ENCODE results near the gene ADAT1.
"Not testable (repeated sequence)": the region's sequence is repeated elsewhere in the genome, so short reads cannot be mapped to it uniquely, and the experiment has no call there.

The ADAT1 gene

GRCh38 chr16:75620326-75621169 is 2.5 kb downstream of the ADAT1 start:
- DNase-seq (ENCODE audit: low read depth, low spot score), result no peak

GRCh38 chr16:75618780-75619179 is 4.3 kb downstream of the ADAT1 start:
- no peak for DNase-seq (ENCODE audit: low read depth, low spot score)

- no peak for DNase-seq (ENCODE audit: low read depth, low spot score)
These were observed 6.0 kb downstream of the ADAT1 start for GRCh38 chr16:75617121-75617520.

GRCh38 chr16:75616521-75617010 is 6.5 kb downstream of the ADAT1 start:
- DNase-seq (ENCODE audit: low read depth, low spot score), result no peak

- DNase-seq (ENCODE audit: low read depth, low spot score), result no peak
These were observed 7.5 kb downstream of the ADAT1 start for GRCh38 chr16:75615619-75616018.

- DNase-seq (ENCODE audit: low read depth, low spot score), result no peak
These were observed 8.8 kb downstream of the ADAT1 start for GRCh38 chr16:75614066-75614897.

GRCh38 chr16:75606507-75606906 is 16.6 kb downstream of the ADAT1 start:
- no peak for DNase-seq (ENCODE audit: low read depth, low spot score)

- DNase-seq (ENCODE audit: low read depth, low spot score), result no peak
These were observed 19.8 kb downstream of the ADAT1 start for GRCh38 chr16:75603241-75603640.

GRCh38 chr16:75599452-75600277 is 23.4 kb downstream of the ADAT1 start:
- DNase-seq (ENCODE audit: low read depth, low spot score), result no peak

- no peak for DNase-seq (ENCODE audit: low read depth, low spot score)
These were observed 29.0 kb downstream of the ADAT1 start for GRCh38 chr16:75593825-75594820.

GRCh38 chr16:75593308-75593707 is 29.8 kb downstream of the ADAT1 start:
- DNase-seq (ENCODE audit: low read depth, low spot score), result no peak

GRCh38 chr16:75591927-75592326 is 31.2 kb downstream of the ADAT1 start:
- not testable (repeated sequence) for DNase-seq (ENCODE audit: low read depth, low spot score)

- DNase-seq (ENCODE audit: low read depth, low spot score), result no peak
These were observed 31.9 kb downstream of the ADAT1 start for GRCh38 chr16:75590920-75591843.

GRCh38 chr16:75589306-75589705 is 33.8 kb downstream of the ADAT1 start:
- DNase-seq (ENCODE audit: low read depth, low spot score), result no peak

- DNase-seq (ENCODE audit: low read depth, low spot score), result no peak
These were observed 34.4 kb downstream of the ADAT1 start for GRCh38 chr16:75588716-75589115.

- DNase-seq (ENCODE audit: low read depth, low spot score), result no peak
These were observed 39.0 kb downstream of the ADAT1 start for GRCh38 chr16:75584108-75584507.

- DNase-seq (ENCODE audit: low read depth, low spot score), result no peak
These were observed 43.7 kb downstream of the ADAT1 start for GRCh38 chr16:75579281-75579834.

GRCh38 chr16:75578725-75579124 is 44.4 kb downstream of the ADAT1 start:
- no peak for DNase-seq (ENCODE audit: low read depth, low spot score)

GRCh38 chr16:75578212-75578611 is 44.9 kb downstream of the ADAT1 start:
- DNase-seq (ENCODE audit: low read depth, low spot score), result no peak
